IMR-90 (cell line): Measurements from ENCODE around the gene SLC44A1.

ENCODE experiments used
- CHD1 ChIP-seq: IDR thresholded peaks from 2 replicates; pipeline ENCODE4 v1.6.1; 2012; ENCODE audit warnings: low read depth, low read length, improper control_type of control experiment
- CTCF ChIP-seq: conservative IDR thresholded peaks from 2 replicates; pipeline ENCODE4 v1.5.1; 2012; ENCODE audit warnings: mild to moderate bottlenecking, low read depth, low read length, improper control_type of control experiment
- POLR2A ChIP-seq: IDR thresholded peaks from 2 replicates; pipeline ENCODE4 v1.6.1; 2012; ENCODE audit warnings: mild to moderate bottlenecking, low read depth, low read length
- USF2 ChIP-seq: fragments of 150-350 bp; IDR thresholded peaks from 2 replicates; pipeline ENCODE4 v1.6.1; 2017; ENCODE audit warnings: mild to moderate bottlenecking, antibody characterized with exemption, low read length, low read depth

GRCh38 chr9:105255421-105255820, 11.0 kb downstream of the SLC44A1 start:
- no peak for TF ChIP-seq CHD1
- TF ChIP-seq CTCF = no peak
- no peak for TF ChIP-seq POLR2A
- TF ChIP-seq USF2 = no peak
